GM12878 (cell line): ENCODE measurements around the gene DAB2. TPM values are rescaled to one million over a fixed set of nuclear protein-coding genes. Genes with fewer than 3 reads are reported as not detected.

Experiments
- ATAC-seq: fragments of 200-7000 bp; cut with Tn5 transposase; 3 replicates; pipeline ENCODE4 v1.9.1; 2020; ENCODE audit warnings: mild to moderate bottlenecking, moderate library complexity
- BruUV-seq: library from RNA; stranded (reverse); fragments of 400-500 nt; replicated peaks from 2 replicates; lab custom pipeline; 2021; lab: Mats Ljungman, UMichigan
- CTCF ChIA-PET: fragments of 300-600 bp; sonication (Branson Sonifier 250); formaldehyde crosslinking; extraction: SDS; loops from one replicate; lab custom pipeline; 2021; ENCODE audit warnings: inconsistent platforms; lab: Yijun Ruan, JAX
- POLR2A ChIA-PET: fragments of 350-600 bp; formaldehyde crosslinking; extraction: SDS; loops from one replicate; lab custom pipeline; 2021; ENCODE audit warnings: inconsistent platforms; lab: Charles Lee
- RAD21 ChIA-PET: fragments of 300-600 bp; sonication (Branson Sonifier 250); formaldehyde crosslinking; loops from one replicate; lab custom pipeline; 2023; ENCODE audit warnings: antibody characterized with exemption; ENCODE audit not compliant: unreplicated experiment; lab: Charles Lee
- SMC1A ChIA-PET: fragments of 300-600 bp; sonication (Branson Sonifier 250); formaldehyde crosslinking; loops from one replicate; lab custom pipeline; 2023; ENCODE audit not compliant: unreplicated experiment, uncharacterized antibody; lab: Charles Lee
- DNase-seq: peaks from one replicate; pipeline ENCODE4 v3.0.0-alpha.2; 2011; ENCODE audit warnings: low read depth, low spot score
- FAIRE-seq: peaks from 3 replicates; lab custom pipeline; 2011; peaks lifted over from hg19 to GRCh38; lab: Jason Lieb, UNC
- H2AFZ ChIP-seq: 2 replicates; pipeline ENCODE4 v1.6.0; 2011; ENCODE audit warnings: low read depth, low read length, control low read depth; ENCODE audit not compliant: control insufficient read depth
- H3K27ac ChIP-seq: 2 replicates; pipeline ENCODE4 v1.5.1; 2011; ENCODE audit warnings: control low read depth; ENCODE audit not compliant: control insufficient read depth, insufficient read depth
- H3K27me3 ChIP-seq, 2 experiments: replicated peaks in 1 of 2; 2 replicates each; pipeline versions ENCODE4 v1.6.0 to v1.6.1; 2011; ENCODE audit warnings: low read length in 1 of 2; ENCODE audit not compliant: control insufficient read depth in 2 of 2, insufficient read depth in 2 of 2
- H3K36me3 ChIP-seq, 2 experiments: 2 replicates each; pipeline ENCODE4 v1.5.1; 2011; ENCODE audit warnings: low read length in 1 of 2; ENCODE audit not compliant: control insufficient read depth in 2 of 2, insufficient read depth in 2 of 2
- H3K4me1 ChIP-seq: 2 replicates; pipeline ENCODE4 v1.6.1; 2011; ENCODE audit warnings: mild to moderate bottlenecking, low read length, moderate library complexity, mixed read lengths; ENCODE audit not compliant: control insufficient read depth, insufficient read depth
- H3K4me2 ChIP-seq: 2 replicates; pipeline ENCODE4 v1.6.0; 2011; ENCODE audit warnings: control low read depth; ENCODE audit not compliant: control insufficient read depth, insufficient read depth
- H3K4me3 ChIP-seq: fragments of 200-600 bp; sonication (generic); 2 replicates; pipeline ENCODE4 v1.5.1; 2016
- H3K79me2 ChIP-seq: 2 replicates; pipeline ENCODE4 v1.6.0; 2011; ENCODE audit warnings: low read length; ENCODE audit not compliant: control insufficient read depth, insufficient read depth
- H3K9ac ChIP-seq: 2 replicates; pipeline ENCODE4 v1.8.0; 2011; ENCODE audit warnings: low read length, control low read depth, mixed read lengths; ENCODE audit not compliant: control insufficient read depth, insufficient read depth
- H3K9me3 ChIP-seq: replicated peaks from 3 replicates; pipeline ENCODE4 v1.5.1; 2011; ENCODE audit warnings: mild to moderate bottlenecking, low read length; ENCODE audit not compliant: control insufficient read depth, insufficient read depth
- H4K20me1 ChIP-seq: 2 replicates; pipeline ENCODE4 v1.6.0; 2011; ENCODE audit not compliant: control insufficient read depth, insufficient read depth
- IRF3 ChIP-seq: fragments of 450-650 bp; IDR thresholded peaks from 2 replicates; pipeline ENCODE4 v1.6.1; 2014; ENCODE audit warnings: mild to moderate bottlenecking
- PKNOX1 ChIP-seq: fragments of 450-650 bp; IDR thresholded peaks from 2 replicates; pipeline ENCODE4 v1.6.1; 2016; ENCODE audit warnings: mild to moderate bottlenecking
- RELB ChIP-seq: fragments of 450-650 bp; IDR thresholded peaks from 2 replicates; pipeline ENCODE4 v1.6.1; 2017; ENCODE audit warnings: low read depth, mild to moderate bottlenecking, moderate library complexity
- in situ Hi-C: fragments of 300-500 bp; cut with MboI; formaldehyde crosslinking; loops from 9 replicates; pipeline ENCODE4 v1.14.3; 2018; ENCODE audit warnings: mixed read lengths
- intact Hi-C: fragments of 100-400 bp; cut with micrococcal nuclease; formaldehyde crosslinking; loops from one replicate; pipeline ENCODE4 v1.14.2; 2022; ENCODE audit not compliant: unreplicated experiment
- polyA plus RNA-seq, 11 experiments: library from polyadenylated mRNA; depleted of rRNA in 4 of 11; unstranded in 6 of 11; stranded (reverse) in 5 of 11; fragments of >200 nt; fragmentation: Nextera tagmentation in 4 of 11; fragmentation: Illumina TruSeq in 1 of 11; extraction: Ambion mirVana in 4 of 11; extraction: Trizol in 1 of 11; gene quantifications; 1 replicate in 1 of 11; 2 replicates in 10 of 11; pipeline versions ENCODE4 v1.2.1 to v1.2.3, GENCODE V29; 2011 to 2016; ENCODE audit warnings: inconsistent platforms in 2 of 11, missing spikeins in 2 of 11, low read depth in 1 of 11
- total RNA-seq, 4 experiments: library from RNA; depleted of rRNA in 3 of 4; stranded (reverse); fragments of >200 nt in 3 of 4; fragmentation: Illumina TruSeq in 1 of 4; extraction: Trizol in 1 of 4; gene quantifications; 2 replicates each; pipeline versions ENCODE4 v1.2.1 to v1.2.3, GENCODE V29; 2013 to 2021
- TF ChIP-seq, protein P1 (sequence below): fragments of 450-650 bp; IDR thresholded peaks from 2 replicates; pipeline ENCODE4 v1.6.1; 2017; ENCODE audit warnings: borderline replicate concordance

DAB2 gene
- total and polyA plus RNA-seq, 10 of the 15 experiments (the other 5 are each of a cell fraction or from before 2014, with no cell fraction given), result 0.05 to 0.23 (median 0.11) TPM; not detected in 7

GRCh38 chr5:39414426-39414825, 10.4 kb downstream of the DAB2 start:
- Histone ChIP-seq H3K9ac (no peak overlapping the region), H4K20me1 (no peaks in the 10 kb centered on the region), H3K4me2 (no peak overlapping the region), H3K27ac (no peak overlapping the region), H3K4me1 (no peaks in the 10 kb centered on the region), H3K36me3 (no peaks in the 10 kb centered on the region), H3K79me2 (no peaks in the 10 kb centered on the region), H3K9me3 (no peaks in the 10 kb centered on the region), H3K27me3 (no peaks in the 10 kb centered on the region), H2AFZ (no peak overlapping the region), H3K4me3 (no peak overlapping the region)
- CTCF ChIA-PET, result no interaction called here
- POLR2A ChIA-PET, result interaction anchor here (0.6 kb wide), 1 partner anchor 173 kb away, joined by 5 read pairs; no protein-coding TSS in a partner anchor
- TF ChIP-seq, protein P1, sequence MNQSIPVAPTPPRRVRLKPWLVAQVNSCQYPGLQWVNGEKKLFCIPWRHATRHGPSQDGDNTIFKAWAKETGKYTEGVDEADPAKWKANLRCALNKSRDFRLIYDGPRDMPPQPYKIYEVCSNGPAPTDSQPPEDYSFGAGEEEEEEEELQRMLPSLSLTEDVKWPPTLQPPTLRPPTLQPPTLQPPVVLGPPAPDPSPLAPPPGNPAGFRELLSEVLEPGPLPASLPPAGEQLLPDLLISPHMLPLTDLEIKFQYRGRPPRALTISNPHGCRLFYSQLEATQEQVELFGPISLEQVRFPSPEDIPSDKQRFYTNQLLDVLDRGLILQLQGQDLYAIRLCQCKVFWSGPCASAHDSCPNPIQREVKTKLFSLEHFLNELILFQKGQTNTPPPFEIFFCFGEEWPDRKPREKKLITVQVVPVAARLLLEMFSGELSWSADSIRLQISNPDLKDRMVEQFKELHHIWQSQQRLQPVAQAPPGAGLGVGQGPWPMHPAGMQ, result no peak
- TF ChIP-seq IRF3 (no peak), RELB (no peak), PKNOX1 (no peak)
- RAD21 ChIA-PET, result no interaction called here
- SMC1A ChIA-PET, result no interaction called here
- no peak for DNase-seq
- BruUV-seq, result no TSS peak
- intact Hi-C loops, result no loop called here
- FAIRE-seq, result no peak
- ATAC-seq, result no peak
- in situ Hi-C loops, result no loop called here
